ENCODE measurements around the gene PODXL. TPM values are rescaled to one million over a fixed set of nuclear protein-coding genes. Genes with fewer than 3 reads are reported as not detected.

Gene PODXL
- total RNA-seq, 2 donors from 2014 or later, result 523 to 701 TPM

GRCh38 chr7:131509781-131510180 is 46.6 kb downstream of the PODXL start:
- Histone ChIP-seq H3K9me3 (ENCODE audit: control insufficient read depth, low read length) (no peaks in the 10 kb centered on the region), H3K4me3 (ENCODE audit: low read length) (no peak overlapping the region), H3K36me3 (ENCODE audit: control insufficient read depth, insufficient read depth, low read length) (peaks cover 87% of the 10 kb centered on the region), H3K4me1 (ENCODE audit: control insufficient read depth, insufficient read depth, low read length) (peaks cover 14% of the 10 kb centered on the region), H3K27ac (ENCODE audit: low read depth, low read length) (no peak overlapping the region), H3K27me3 (ENCODE audit: control insufficient read depth, insufficient read depth, low read length, poor library complexity, severe bottlenecking) (no peaks in the 10 kb centered on the region), H3K9ac (ENCODE audit: extremely low read depth, low read length, poor library complexity, severe bottlenecking) (no peak overlapping the region)
- Mint-ChIP-seq H3K4me3 (no peak overlapping the region), H3K27ac (no peak overlapping the region), H3K9me3 (no peaks in the 10 kb centered on the region), H3K27me3 (ENCODE audit: insufficient read depth) (no peaks in the 10 kb centered on the region), H3K4me1 (peaks cover 30% of the 10 kb centered on the region), H3K36me3 (ENCODE audit: low read depth) (peaks cover 77% of the 10 kb centered on the region)
- no peak for TF ChIP-seq CTCF (conservative IDR thresholded peaks at IDR 0.05)
- DNase-seq, result peak; percentile 36
- 92% methylated on average over 4 to 8 of the region's 8 CpGs for WGBS, 2 experiments (ENCODE audit: insufficient coverage in 1 of 2, insufficient read length in 1 of 2)

- no peaks in the 10 kb centered on the region for H3K9me3 Mint-ChIP-seq
- no peak overlapping the region for H3K4me3 Mint-ChIP-seq
- Histone ChIP-seq H3K27me3 (ENCODE audit: control insufficient read depth, insufficient read depth, low read length, poor library complexity, severe bottlenecking) (no peaks in the 10 kb centered on the region), H3K27ac (ENCODE audit: low read depth, low read length) (no peak overlapping the region), H3K9me3 (ENCODE audit: control insufficient read depth, low read length) (no peaks in the 10 kb centered on the region), H3K9ac (ENCODE audit: extremely low read depth, low read length, poor library complexity, severe bottlenecking) (no peak overlapping the region), H3K4me3 (ENCODE audit: low read length) (no peak overlapping the region), H3K4me1 (ENCODE audit: control insufficient read depth, insufficient read depth, low read length) (peaks cover 16% of the 10 kb centered on the region), H3K36me3 (ENCODE audit: control insufficient read depth, insufficient read depth, low read length) (peaks cover 91% of the 10 kb centered on the region)
- H3K36me3 Mint-ChIP-seq (ENCODE audit: low read depth), result peaks cover 85% of the 10 kb centered on the region
- peaks cover 28% of the 10 kb centered on the region for H3K4me1 Mint-ChIP-seq
- no peaks in the 10 kb centered on the region for H3K27me3 Mint-ChIP-seq (ENCODE audit: insufficient read depth)
- 93 to 95% methylated on average over 6 to 10 of the region's 10 CpGs for WGBS, 2 experiments (ENCODE audit: insufficient coverage in 1 of 2, insufficient read length in 1 of 2)
- H3K27ac Mint-ChIP-seq, result peak overlapping the region; percentile 90
- no peak for TF ChIP-seq CTCF (conservative IDR thresholded peaks at IDR 0.05)
- peak; percentile 38 for DNase-seq
These were observed 47.5 kb downstream of the PODXL start for GRCh38 chr7:131508754-131509486.

- H3K27me3 Mint-ChIP-seq (ENCODE audit: insufficient read depth), result no peaks in the 10 kb centered on the region
These were observed 48.7 kb downstream of the PODXL start for GRCh38 chr7:131507592-131508331.

More at GRCh38 chr7:131507592-131508331, 48.7 kb downstream of the PODXL start:
- peaks cover 96% of the 10 kb centered on the region for H3K36me3 ChIP-seq (ENCODE audit: control insufficient read depth, insufficient read depth, low read length)
- Mint-ChIP-seq H3K36me3 (ENCODE audit: low read depth) (peaks cover 88% of the 10 kb centered on the region), H3K27ac (peak overlapping the region; percentile 84), H3K9me3 (no peaks in the 10 kb centered on the region), H3K4me1 (peaks cover 19% of the 10 kb centered on the region), H3K4me3 (no peak overlapping the region)
- no peak overlapping the region for H3K27ac ChIP-seq (ENCODE audit: low read depth, low read length)
- no peak overlapping the region for H3K9ac ChIP-seq (ENCODE audit: extremely low read depth, low read length, poor library complexity, severe bottlenecking)
- H3K27me3 ChIP-seq (ENCODE audit: control insufficient read depth, insufficient read depth, low read length, poor library complexity, severe bottlenecking), result no peaks in the 10 kb centered on the region
- no peak overlapping the region for H3K4me3 ChIP-seq (ENCODE audit: low read length)
- no peaks in the 10 kb centered on the region for H3K9me3 ChIP-seq (ENCODE audit: control insufficient read depth, low read length)
- TF ChIP-seq CTCF (conservative IDR thresholded peaks at IDR 0.05), result peak; percentile 90
- peak; percentile 89 for DNase-seq
- WGBS, 2 experiments (ENCODE audit: insufficient coverage in 1 of 2, insufficient read length in 1 of 2), result 84 to 85% methylated on average over 13 to 14 of the region's 14 CpGs
- H3K4me1 ChIP-seq (ENCODE audit: control insufficient read depth, insufficient read depth, low read length), result peaks cover 16% of the 10 kb centered on the region

Measured in endodermal cell (in vitro differentiated cells).